IPS-18c (cell line): ENCODE results near the gene CSMD2.

Source experiments
- H3K4me3 ChIP-seq: 2 replicates; pipeline ENCODE4 v1.7.0; 2013; ENCODE audit warnings: low read depth, mild to moderate bottlenecking, low read length, moderate library complexity; ENCODE audit not compliant: insufficient read depth
- H3K9me3 ChIP-seq: one replicate; pipeline ENCODE4 v1.6.1; 2013; ENCODE audit warnings: mild to moderate bottlenecking, low read length, moderate library complexity; ENCODE audit not compliant: control insufficient read depth, insufficient read depth

The CSMD2 gene

DNA sequence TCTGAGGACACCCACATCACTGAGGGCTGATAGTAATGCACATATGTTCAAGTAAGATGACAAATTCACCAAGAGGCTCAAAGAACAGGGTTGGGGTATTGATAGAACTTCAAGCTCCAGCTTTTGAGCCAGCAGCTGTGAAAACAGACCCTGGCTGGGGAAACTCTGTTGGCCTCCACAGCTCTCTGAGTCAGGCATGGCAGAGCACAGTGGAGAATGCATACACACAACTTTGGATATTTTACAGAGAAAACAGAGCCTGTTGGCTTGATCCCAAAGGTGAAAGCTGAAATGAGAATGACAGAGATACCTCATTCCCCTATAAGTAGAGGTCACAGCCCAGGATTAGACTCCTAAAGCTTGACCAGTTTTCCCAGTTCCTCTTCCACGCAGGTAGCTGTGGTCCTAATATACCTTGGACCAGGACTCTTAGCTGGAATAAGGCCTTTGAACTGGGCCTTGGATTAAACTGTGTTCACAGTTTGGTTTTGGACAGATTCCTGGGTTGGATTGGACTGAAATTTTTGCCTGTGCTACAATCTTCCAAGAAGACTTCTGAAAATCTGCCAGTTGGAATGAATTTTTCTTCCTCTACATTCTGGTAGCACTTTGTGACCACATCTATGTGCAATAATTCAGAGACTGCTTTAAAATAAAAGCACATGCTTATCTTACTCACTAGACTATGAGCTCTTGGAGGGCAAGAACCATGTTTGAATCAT, 402.8 kb downstream of the CSMD2 start:
- Histone ChIP-seq H3K4me3 (no peak overlapping the region), H3K9me3 (peaks cover 2% of the 10 kb centered on the region)

GRCh38 chr1:33758698-33759097, 406.3 kb downstream of the CSMD2 start:
- Histone ChIP-seq H3K9me3 (peaks cover 4% of the 10 kb centered on the region), H3K4me3 (no peak overlapping the region)

DNA sequence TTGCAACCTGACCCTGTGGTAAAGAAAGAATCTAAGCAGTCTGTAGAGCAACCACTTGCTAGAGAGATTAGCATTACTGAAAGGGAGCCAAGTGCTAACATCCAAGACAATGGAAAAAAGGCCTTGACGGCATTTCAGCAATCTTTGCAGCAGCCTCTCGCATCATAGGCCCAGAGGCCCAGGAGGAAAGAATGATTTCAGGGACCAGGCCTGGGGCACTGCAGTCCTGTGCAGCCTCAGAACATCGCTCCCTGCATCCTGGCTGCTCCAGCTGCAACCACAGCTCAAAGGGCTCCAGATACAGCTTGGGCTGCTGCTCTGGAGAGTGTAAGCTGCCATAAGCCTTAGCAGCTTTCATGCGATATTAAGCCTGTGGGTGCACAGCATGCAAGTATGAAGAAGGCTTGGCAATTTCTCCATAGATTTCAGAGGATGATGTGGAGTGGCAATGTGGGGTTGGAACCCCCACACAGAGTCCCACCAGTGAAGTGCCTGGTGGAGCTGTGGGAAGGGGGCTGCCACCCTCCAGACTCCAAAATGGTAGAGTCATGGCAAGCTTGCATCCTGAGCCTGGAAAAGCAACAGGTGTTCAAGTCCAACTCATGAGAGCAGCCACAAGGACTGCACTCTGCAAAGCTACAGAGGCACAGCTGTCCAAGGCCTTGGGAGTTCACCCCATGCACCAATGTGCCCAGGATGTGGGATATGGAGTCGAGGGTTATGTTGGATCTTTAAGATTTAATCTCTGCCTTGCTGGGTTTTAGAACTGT, 411.8 kb downstream of the CSMD2 start:
- Histone ChIP-seq H3K9me3 (peaks cover 10% of the 10 kb centered on the region), H3K4me3 (no peak overlapping the region; the same call in 1 of the 2 replicates)

DNA sequence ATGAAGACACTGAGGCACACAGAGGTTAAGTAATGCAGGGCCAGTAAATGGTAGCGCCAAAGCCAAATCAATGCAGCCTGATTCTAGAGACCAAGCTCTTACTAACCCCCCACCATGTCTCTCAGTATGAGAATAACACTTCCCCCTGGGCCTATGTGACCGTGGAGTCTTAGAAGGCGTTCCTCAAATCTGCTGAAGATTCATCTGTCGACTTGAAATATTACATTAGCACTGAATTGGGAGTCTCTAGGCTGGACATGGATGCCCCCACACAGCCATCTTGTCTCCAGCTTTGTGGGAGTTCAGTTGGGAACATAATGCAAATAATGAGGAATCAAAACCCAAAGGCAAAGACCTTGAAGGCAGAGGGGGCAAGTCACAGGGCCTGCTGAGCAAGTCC, 419.1 kb downstream of the CSMD2 start:
- H3K4me3 ChIP-seq, result no peak overlapping the region
- H3K9me3 ChIP-seq, result peaks cover 2% of the 10 kb centered on the region

DNA sequence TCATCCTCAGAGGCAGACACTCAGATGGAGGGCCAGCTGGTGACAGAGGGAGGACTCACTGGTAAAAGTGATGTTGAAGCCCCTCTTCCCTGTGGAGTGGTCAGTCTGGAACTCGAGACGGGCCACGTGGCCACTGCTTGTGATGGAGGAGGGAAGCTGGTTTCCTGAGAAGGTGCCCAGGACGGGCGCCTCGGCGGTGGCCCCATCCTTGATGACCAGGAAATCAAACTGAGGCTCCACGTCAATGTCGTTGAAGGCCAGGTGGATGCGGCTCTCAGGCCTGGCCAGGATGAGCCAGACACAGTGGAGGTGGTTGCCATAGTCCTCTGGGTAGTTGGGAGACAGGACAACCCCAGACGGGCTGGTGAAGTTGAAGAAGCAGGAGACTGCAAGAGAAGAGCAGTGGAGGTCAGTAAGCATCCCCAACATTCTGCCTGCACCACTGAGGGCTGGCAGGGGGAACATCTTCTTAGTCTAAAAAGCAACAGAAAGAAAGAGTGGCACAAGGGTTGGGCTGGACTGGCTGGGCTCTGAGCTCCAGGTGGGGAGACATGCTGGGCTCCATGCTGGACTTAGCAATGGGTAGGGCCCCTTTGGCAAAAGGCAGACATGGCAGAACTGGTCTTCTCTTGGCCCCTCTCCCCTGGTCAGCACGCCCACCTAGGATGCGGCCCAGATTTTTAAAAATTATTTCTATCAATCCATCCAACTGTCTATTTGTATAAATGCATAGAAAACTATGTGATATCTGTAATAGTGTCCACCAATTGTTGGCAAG, 421.6 kb downstream of the CSMD2 start:
- Histone ChIP-seq H3K4me3 (no peak overlapping the region), H3K9me3 (peaks cover 2% of the 10 kb centered on the region)

DNA sequence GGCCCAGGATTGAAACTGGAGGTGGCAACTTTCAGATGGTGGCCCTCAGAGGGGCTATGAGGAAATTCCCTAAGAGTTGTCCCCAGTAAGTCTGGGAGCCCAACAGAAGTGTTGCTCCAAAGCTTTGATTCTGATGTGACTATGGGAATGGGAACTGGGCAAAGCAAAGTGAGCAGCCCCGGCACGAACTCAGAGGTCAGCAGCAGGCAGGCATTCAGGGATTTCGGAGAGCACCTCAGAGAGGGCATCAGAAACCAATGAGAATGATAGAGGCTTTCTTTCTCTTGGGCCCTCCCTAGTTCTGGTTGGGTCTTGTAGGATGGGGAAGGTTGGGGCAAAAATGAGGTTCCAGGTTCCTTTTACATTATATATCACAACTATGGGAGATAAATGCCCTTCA, 422.4 kb downstream of the CSMD2 start:
- Histone ChIP-seq H3K9me3 (no peaks in the 10 kb centered on the region), H3K4me3 (no peak overlapping the region)

DNA sequence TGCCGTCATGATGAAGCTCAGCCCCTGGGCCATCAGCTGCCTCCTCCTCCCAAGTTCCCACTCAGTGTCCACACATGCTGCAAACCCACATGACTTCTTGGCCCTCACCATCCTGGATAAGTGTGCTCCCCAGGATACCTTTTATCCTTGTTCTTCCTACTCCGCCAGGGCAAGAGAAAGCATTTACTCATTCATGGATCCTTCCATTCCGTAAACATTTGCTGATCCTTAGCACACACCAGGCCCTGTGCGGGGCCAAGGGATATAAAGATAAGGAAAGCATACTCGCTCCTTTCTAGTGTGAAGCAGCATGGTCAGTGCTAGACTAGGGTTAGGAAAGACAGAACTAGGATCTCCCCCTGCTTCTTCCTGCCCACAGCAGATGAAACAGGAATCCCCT, 423.3 kb downstream of the CSMD2 start:
- no peak overlapping the region for H3K4me3 ChIP-seq

GRCh38 chr1:33740040-33740744, 424.8 kb downstream of the CSMD2 start:
- H3K9me3 ChIP-seq, result no peaks in the 10 kb centered on the region
- no peak overlapping the region for H3K4me3 ChIP-seq

More for the DNA sequence above, 423.3 kb downstream of the CSMD2 start:
- no peaks in the 10 kb centered on the region for H3K9me3 ChIP-seq

- no peaks in the 10 kb centered on the region for H3K9me3 ChIP-seq
- H3K4me3 ChIP-seq, result no peak overlapping the region
Observed at GRCh38 chr1:33738976-33739375, 426.1 kb downstream of the CSMD2 start.

DNA sequence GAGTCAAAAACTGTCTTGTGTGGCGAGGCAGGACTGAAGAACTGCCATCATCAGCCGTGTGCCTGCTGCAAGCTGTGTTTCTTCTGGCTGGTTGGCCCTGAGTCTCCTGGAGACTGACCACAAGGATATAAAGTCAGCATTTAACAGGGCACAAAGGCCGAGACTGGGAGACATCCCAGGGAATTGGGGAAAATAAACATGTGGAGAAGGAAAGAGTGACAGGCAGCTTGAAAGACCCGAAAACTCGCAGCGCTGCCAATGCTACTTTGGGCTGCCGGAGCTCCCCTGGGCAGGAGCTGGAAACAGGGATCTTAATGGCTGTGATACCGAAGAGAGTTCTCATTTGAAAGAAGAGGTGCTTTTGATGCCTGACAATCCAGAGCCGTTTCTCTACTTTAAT, 426.5 kb downstream of the CSMD2 start:
- H3K9me3 ChIP-seq, result no peaks in the 10 kb centered on the region

DNA sequence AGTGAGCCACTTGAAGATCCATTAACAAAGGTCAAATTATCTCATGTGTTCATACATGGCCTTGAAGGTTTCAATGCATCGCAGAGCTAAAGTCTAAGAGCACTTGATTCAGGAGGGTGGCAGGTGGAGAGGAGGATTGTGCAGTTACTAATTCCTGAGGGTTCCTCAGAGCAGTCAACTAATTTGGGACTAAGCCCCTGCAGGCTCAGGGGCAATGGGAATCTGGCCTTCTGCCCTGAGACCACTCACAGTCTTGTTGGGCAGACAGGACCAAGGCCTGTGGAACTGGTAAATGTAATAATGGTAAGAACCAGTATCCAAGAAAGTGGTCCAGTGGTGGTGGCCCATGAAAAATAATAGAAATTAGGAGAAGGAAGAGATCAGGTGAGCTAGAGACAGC, 428.5 kb downstream of the CSMD2 start:
- Histone ChIP-seq H3K9me3 (no peaks in the 10 kb centered on the region), H3K4me3 (no peak overlapping the region)

More for the DNA sequence above, 426.5 kb downstream of the CSMD2 start:
- H3K4me3 ChIP-seq, result no peak overlapping the region

DNA sequence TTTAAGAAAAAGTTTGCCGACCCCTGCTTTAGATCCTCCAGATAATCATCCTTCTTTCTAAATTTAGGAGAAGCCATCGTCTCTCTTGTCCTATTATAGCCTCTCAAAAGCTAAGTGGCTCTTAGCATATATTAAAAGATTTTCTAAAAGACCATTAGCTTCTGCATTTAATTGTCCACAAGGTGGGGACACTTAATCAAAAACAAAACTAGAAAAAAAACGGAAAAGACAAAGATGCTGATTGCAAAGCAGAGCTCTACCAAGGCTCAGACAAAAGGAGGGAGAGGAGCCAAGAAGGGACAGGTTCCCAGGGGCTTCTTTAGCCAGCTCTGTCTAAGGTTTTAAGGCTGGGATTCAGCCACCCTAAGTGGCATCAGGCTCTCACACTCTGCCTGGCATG, 429.4 kb downstream of the CSMD2 start:
- H3K9me3 ChIP-seq, result no peaks in the 10 kb centered on the region

GRCh38 chr1:33727310-33727709, 437.7 kb downstream of the CSMD2 start:
- no peak overlapping the region for H3K4me3 ChIP-seq

More for the DNA sequence above, 429.4 kb downstream of the CSMD2 start:
- H3K4me3 ChIP-seq, result no peak overlapping the region

GRCh38 chr1:33726274-33726804, 438.7 kb downstream of the CSMD2 start:
- Histone ChIP-seq H3K9me3 (no peaks in the 10 kb centered on the region), H3K4me3 (no peak overlapping the region)

More at GRCh38 chr1:33727310-33727709, 437.7 kb downstream of the CSMD2 start:
- H3K9me3 ChIP-seq, result no peaks in the 10 kb centered on the region

GRCh38 chr1:33725556-33726160, 439.4 kb downstream of the CSMD2 start:
- Histone ChIP-seq H3K4me3 (no peak overlapping the region), H3K9me3 (no peaks in the 10 kb centered on the region)

- H3K4me3 ChIP-seq, result no peak overlapping the region
- H3K9me3 ChIP-seq, result no peaks in the 10 kb centered on the region
Observed at GRCh38 chr1:33725037-33725436, 440.0 kb downstream of the CSMD2 start.

DNA sequence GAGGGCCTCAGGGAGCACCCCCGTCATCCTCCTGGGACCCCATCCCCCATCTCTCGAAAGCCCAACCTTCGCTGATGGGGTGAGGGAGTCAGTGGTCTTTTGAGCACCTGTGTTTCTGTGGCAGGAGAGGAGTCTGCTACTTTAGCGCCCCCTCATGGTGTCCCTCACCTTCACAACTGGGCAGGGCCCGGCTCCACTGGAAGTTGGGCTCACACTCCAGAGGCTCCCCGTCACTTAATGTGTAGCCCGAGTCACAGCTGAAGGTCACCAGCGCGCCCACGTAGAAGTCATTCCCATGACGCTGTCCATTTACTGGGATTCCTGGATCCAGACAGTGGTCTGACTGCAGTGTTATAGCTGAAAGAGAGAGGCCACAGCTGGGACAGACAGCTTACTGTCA, 440.7 kb downstream of the CSMD2 start:
- H3K9me3 ChIP-seq, result no peaks in the 10 kb centered on the region
- H3K4me3 ChIP-seq, result no peak overlapping the region
